H1 (cell line): ENCODE results near the gene TYRO3.
"Not testable (repeated sequence)": the region's sequence is repeated elsewhere in the genome, so short reads cannot be mapped to it uniquely, and the experiment has no call there.

ENCODE experiments used
- BACH1 ChIP-seq: IDR thresholded peaks from 2 replicates; pipeline ENCODE4 v1.6.1; 2012; ENCODE audit warnings: low read length, improper control_type of control experiment
- CBX5 ChIP-seq: fragments of 300-800, 300-1000 bp; sonication (generic); IDR thresholded peaks from 2 replicates; pipeline ENCODE4 v1.7.1; 2016; ENCODE audit warnings: antibody characterized with exemption, low read length, low read depth
- CTCF ChIP-seq, 3 experiments: IDR thresholded peaks; 1 replicate in 2 of 3; 2 replicates in 1 of 3; pipeline versions ENCODE4 v1.5.1 to v1.6.1; 2011; ENCODE audit warnings: low read length in 3 of 3, mild to moderate bottlenecking in 3 of 3, inconsistent platforms in 2 of 3, low read depth in 1 of 3, moderate library complexity in 1 of 3; ENCODE audit not compliant: insufficient read depth in 1 of 3; ENCODE audit errors: control extremely low read depth in 1 of 3
- EZH2 ChIP-seq: fragments of 200-600 bp; sonication (generic); IDR thresholded peaks from 2 replicates; pipeline ENCODE4 v1.7.1; 2012; ENCODE audit warnings: low read depth, mild to moderate bottlenecking, moderate library complexity, low read length, inconsistent platforms; ENCODE audit not compliant: severe bottlenecking
- HDAC6 ChIP-seq: IDR thresholded peaks from one replicate; pipeline ENCODE4 v1.7.1; 2012; ENCODE audit warnings: low read depth, mild to moderate bottlenecking, inconsistent platforms, low read length, moderate library complexity
- MAX ChIP-seq: IDR thresholded peaks from 2 replicates; pipeline ENCODE4 v1.6.1; 2012; ENCODE audit warnings: inconsistent platforms
- POLR2A ChIP-seq, 2 experiments: IDR thresholded peaks; 1 replicate in 1 of 2; 2 replicates in 1 of 2; pipeline ENCODE4 v1.6.1; 2011; ENCODE audit warnings: low read depth in 2 of 2, low read length in 2 of 2, mild to moderate bottlenecking in 2 of 2; ENCODE audit errors: control extremely low read depth in 1 of 2
- POLR2AphosphoS5 ChIP-seq: IDR thresholded peaks from 2 replicates; pipeline ENCODE4 v1.6.1; 2011; ENCODE audit warnings: low read depth, low read length
- POU5F1 ChIP-seq: IDR thresholded peaks from 2 replicates; pipeline ENCODE4 v1.6.1; 2011; ENCODE audit warnings: low read depth, mild to moderate bottlenecking, low read length, moderate library complexity
- RAD21 ChIP-seq, 2 experiments: IDR thresholded peaks in 1 of 2; conservative IDR thresholded peaks in 1 of 2; 2 replicates each; pipeline ENCODE4 v1.6.1; 2011; ENCODE audit warnings: low read depth in 2 of 2, low read length in 2 of 2, improper control_type of control experiment in 1 of 2, inconsistent platforms in 1 of 2, mild to moderate bottlenecking in 1 of 2, moderate library complexity in 1 of 2
- SP2 ChIP-seq: IDR thresholded peaks from 2 replicates; pipeline ENCODE4 v1.6.1; 2012; ENCODE audit warnings: mild to moderate bottlenecking, low read length, inconsistent platforms
- TCF12 ChIP-seq: IDR thresholded peaks from 2 replicates; pipeline ENCODE4 v1.6.1; 2011; ENCODE audit warnings: low read depth, mild to moderate bottlenecking, low read length
- YY1 ChIP-seq: IDR thresholded peaks from 2 replicates; pipeline ENCODE4 v1.6.1; 2011; ENCODE audit warnings: low read depth, mild to moderate bottlenecking, low read length
- TF ChIP-seq, protein P1 (sequence below): IDR thresholded peaks from 2 replicates; pipeline ENCODE4 v1.6.1; 2011; ENCODE audit warnings: low read depth, mild to moderate bottlenecking, low read length; ENCODE audit not compliant: insufficient read depth

DNA sequence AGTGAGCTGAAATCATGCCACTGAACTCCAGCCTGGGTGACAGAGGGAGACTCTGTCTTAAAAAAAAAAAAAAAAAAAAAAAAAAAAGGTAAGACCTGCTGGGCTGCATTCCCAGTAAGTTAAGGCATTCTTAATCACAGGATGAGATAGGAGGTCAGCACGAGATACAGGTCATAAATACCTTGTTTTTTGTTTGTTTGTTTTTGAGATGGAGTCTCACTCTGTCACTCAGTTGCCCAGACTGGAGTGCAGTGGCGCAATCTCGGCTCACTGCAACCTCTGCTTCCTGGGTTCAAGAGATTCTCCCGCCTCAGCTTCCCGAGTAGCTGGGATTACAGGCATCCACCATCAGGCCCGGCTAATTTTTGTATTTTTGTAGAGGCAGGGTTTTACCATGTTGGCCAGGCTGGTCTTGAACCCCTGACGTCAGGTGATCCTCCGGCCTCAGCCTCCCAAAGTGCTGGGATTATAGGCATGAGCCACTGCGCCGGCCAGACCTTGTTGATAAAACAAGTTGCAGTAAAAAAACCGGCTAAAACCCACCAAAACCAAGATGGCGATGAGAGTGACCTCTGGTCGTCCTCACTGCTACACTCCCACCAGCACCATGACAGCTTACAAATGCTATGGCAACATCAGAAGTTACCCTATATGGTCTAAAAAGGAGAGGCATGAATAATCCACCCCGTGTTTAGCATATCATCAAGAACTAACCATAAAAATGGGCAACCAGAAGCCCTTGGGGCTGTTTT is 27.7 kb downstream of the TYRO3 start:
- TF ChIP-seq TCF12; POLR2A (IDR thresholded peaks at IDR 0.05; ENCODE audit: control extremely low read depth in 1 of 2, low read depth in 2 of 2, low read length in 2 of 2); CTCF (IDR thresholded peaks at IDR 0.05; ENCODE audit: control extremely low read depth in 1 of 3, insufficient read depth in 1 of 3, low read depth in 1 of 3, low read length in 3 of 3); MAX; RAD21 (IDR thresholded peaks at IDR 0.05 in 1 of 2, conservative IDR thresholded peaks at IDR 0.05 in 1 of 2; ENCODE audit: low read depth in 2 of 2, low read length in 2 of 2); POU5F1; BACH1; CBX5; POLR2AphosphoS5; HDAC6; YY1; EZH2; SP2: not testable (repeated sequence)
- TF ChIP-seq, protein P1, sequence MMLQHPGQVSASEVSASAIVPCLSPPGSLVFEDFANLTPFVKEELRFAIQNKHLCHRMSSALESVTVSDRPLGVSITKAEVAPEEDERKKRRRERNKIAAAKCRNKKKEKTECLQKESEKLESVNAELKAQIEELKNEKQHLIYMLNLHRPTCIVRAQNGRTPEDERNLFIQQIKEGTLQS: not testable (repeated sequence)
